HG02588 (cell line): ENCODE measurements around the gene SETD9.

Experiments
- ATAC-seq: cut with Tn5 transposase; IDR thresholded peaks from one replicate; pipeline ENCODE4 v1.9.1; 2021; ENCODE audit warnings: mild to moderate bottlenecking, moderate library complexity; ENCODE audit not compliant: unreplicated experiment

The SETD9 gene, protein sequence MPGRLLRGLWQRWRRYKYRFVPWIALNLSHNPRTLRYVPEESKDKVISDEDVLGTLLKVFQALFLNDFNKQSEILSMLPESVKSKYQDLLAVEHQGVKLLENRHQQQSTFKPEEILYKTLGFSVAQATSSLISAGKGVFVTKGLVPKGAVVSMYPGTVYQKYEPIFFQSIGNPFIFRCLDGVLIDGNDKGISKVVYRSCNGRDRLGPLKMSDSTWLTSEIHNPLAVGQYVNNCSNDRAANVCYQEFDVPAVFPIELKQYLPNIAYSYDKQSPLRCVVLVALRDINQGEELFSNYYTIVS

GRCh38 chr5:56909294-56910209 is at the start of gene SETD9:
SETD9 (plus strand) TSS chr5:56909596; CDS start chr5:56909646, 50 bp downstream.
- peak; percentile 79 for ATAC-seq

- ATAC-seq = no peak
Observed at GRCh38 chr5:56861893-56862485, 47.4 kb upstream of the SETD9 start.

DNA sequence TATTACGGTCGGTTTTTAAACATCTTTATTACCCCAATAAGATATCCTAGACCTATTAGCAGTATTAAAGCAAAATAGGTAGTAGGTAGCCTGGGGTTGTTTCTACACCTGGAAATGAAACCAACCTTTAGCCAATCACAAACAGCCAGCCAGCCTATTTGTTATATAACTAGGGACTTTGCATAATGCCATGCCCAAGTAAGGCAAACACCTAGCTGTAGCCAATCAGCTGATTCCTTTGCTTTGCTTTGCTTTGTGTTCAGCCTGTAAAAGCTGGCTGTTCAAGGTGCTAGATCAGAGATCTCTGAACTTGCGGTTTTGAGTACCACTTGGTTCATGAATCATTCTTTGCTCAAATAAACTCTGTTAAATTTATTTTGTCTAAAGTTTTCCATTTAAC is 46.5 kb upstream of the SETD9 start:
- no peak for ATAC-seq

DNA sequence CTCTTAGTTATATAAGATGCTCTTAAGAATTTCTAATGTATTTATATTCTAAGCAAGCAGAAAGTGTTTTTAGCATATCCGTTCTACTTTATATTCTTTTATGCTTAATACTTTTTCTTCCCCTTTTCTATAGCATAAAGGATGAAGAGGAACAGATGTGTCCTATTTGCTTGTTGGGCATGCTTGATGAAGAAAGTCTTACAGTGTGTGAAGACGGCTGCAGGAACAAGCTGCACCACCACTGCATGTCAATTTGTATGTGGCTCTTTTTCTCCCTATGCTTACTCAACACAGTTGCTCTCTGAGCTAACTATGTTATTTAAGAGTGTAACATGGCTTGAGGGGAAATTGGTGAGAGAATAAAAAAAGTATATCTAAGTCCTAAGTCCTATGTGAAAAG is 37.6 kb upstream of the SETD9 start:
- ATAC-seq = no peak

DNA sequence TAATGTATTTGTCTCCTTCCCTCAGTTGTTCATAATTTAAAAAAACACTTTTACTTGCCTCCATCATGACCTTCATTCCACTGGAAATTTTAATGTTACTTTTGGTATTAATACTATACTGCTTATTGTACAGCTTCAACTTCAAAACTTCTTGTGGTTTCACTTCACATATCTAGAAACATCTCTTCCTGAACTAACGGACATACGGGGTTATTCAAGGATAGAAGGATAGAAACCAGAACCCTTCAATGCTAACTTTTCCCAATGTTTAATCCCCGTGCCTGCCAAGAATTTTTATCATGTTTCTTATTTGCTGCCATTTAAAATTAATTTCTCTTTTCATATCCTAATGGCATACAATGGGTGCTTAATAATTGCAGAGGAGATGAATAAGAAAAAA is 36.3 kb upstream of the SETD9 start:
- no peak for ATAC-seq

- ATAC-seq = no peak
Observed at GRCh38 chr5:56876327-56876726, 33.1 kb upstream of the SETD9 start.

DNA sequence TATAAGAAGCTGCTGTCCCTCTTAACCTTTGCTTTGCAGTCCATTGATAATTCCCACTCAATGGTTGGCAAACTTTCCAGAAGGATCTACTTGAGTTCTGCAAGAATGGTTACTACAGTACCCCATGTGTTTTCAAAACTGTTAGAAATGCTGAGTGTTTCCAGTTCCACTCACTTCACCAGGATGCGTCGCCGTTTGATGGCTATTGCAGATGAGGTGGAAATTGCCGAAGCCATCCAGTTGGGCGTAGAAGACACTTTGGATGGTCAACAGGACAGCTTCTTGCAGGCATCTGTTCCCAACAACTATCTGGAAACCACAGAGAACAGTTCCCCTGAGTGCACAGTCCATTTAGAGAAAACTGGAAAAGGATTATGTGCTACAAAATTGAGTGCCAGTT is 27.8 kb upstream of the SETD9 start:
- no peak for ATAC-seq

DNA sequence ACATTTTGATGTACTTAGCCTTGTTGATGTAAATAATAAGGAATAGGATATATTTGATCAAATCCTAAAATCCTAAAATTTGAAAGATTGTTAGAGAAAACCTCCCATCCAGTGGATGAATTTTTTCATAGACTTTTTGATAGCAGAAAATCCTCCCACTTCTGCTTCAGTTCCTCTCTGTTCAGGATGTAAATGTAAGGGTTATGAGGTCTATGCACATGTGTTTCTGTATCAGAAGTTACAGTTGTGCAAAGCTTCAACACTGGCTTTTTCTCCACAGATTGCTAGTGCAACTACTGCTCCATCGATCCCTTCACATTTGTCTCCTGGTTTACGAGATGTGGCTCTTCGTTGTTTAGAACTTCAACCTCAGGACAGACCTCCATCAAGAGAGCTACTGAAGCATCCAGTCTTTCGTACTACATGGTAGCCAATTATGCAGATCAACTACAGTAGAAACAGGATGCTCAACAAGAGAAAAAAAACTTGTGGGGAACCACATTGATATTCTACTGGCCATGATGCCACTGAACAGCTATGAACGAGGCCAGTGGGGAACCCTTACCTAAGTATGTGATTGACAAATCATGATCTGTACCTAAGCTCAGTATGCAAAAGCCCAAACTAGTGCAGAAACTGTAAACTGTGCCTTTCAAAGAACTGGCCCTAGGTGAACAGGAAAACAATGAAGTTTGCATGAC is 16.0 kb upstream of the SETD9 start:
- no peak for ATAC-seq

GRCh38 chr5:56896763-56897162 is 12.6 kb upstream of the SETD9 start:
- ATAC-seq = no peak

DNA sequence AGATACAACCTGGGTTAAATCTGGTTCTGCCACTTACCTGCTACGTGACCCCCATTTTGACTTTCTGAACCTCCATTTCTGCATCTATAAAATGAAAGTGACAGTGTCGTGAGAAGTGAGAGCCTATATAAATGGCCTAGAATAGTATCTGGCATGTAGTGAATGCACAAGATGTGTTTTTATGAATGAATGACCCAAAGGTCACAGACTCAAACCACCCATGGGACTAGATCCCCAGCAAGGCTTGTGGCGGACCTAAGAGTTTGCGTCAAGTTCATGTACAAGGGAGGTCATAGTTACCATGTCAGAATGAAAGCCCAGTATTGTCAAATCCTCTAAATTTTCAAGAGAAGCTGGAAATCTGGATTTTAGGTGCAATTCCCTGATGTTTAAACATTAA is 11.2 kb upstream of the SETD9 start:
- no peak for ATAC-seq

DNA sequence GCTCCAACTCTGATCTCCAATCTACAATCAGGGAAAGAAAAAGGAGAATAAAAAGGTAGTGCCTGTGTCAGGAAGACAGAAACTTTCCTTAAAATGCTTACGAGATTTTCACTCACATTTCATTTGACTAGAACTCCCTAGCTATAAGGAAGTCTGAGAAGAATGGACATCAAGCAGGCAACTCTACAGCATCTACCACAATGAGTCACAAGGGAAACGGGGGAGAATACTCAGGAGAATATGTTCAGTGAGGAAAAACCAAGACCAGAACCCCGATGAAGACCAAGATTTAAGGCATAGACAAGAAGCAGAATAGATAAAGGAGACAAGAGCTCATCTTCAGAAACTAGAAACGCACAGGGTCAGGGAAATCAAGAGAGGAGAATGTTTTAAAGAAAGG is 9.0 kb upstream of the SETD9 start:
- ATAC-seq = no peak

GRCh38 chr5:56900858-56901578 is 8.4 kb upstream of the SETD9 start:
- ATAC-seq = no peak

DNA sequence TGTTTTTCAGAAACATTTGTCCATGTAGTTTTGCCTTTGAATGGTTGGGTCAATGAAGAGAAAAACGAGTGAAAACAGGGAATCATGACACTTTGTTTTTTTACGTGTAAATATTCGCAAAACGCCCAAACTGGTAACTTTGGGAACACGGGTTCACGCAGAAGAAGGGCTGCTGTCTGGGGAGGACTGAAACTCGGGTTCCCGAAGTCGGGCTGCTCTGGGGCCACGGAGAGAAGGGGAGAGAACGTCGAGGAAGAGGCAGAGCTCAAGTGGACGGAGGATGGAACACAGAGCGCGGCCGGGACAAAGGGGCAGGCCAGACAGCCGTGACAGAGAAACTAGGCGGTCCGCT is 478 bp upstream of the SETD9 start:
- peak; percentile 45 for ATAC-seq

DNA sequence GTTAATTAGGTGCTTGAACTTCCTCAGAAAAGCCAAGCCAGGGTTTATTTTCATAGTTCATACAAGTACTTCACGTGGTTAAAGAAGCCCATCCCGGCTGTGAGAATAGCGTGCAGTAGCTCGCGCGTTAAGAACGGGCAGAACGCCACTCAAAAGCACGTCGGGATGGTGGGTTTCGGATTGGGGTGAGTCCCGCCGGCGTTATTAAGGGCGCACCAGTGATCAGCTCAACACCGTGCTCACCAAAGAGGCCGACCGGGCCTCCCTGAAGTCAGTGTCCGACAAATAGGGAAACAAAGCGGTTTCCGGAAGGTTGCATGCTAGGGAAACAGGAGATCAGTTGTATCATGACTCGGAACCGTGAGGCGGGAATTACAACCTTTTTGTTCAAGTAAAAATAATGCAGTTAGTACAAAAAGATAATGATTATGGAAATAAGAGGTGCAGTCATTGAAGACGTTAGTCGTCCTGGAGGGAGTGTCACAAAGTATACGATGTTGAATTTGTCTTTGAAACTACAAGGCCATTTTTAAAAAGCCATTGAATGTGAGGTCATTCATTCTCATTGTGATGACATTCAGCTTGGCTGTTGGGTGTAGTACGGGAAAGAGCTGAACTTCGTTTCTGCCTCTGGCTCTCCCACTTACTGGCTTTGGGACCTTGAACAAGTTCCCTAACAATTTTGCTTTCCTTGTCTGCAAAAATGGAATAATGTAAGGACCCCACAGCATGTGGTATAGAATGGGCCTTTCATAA is 992 bp downstream of the SETD9 start:
- ATAC-seq = peak; percentile 20

DNA sequence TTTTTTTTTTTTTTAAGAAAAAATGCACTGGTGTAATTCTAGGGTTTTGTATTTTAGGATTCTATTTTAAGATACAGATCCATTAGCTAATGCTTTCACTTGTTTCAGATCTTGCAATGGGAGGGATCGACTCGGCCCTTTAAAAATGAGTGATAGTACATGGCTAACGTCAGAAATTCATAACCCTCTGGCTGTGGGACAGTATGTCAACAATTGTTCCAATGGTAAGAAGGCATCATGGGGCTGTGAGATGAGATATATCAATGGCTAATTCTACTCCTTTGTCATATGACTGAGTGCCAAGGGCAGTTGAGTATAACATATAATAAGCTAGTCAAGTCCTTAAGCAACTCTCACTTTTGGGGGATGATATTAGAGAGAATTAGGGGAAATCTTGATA is 4.4 kb downstream of the SETD9 start:
- ATAC-seq = no peak

DNA sequence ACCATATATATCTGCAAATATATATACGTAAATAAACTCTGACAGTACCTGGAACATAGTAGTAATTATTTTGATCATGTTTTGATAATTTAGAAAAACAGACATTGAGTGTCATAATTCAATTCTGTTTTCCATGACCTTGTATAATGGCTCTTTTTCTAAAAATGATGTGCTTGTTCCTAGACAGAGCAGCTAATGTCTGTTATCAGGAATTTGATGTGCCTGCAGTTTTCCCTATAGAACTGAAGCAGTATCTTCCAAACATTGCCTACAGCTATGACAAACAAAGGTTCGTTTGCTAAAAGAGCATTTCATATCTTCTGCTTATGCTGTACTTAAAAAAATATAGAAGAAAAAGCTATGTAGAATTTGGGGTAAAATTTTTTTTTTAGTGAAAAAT is 5.3 kb downstream of the SETD9 start:
- ATAC-seq = no peak

- ATAC-seq = no peak
Observed at GRCh38 chr5:56917534-56917933, 8.1 kb downstream of the SETD9 start.

DNA sequence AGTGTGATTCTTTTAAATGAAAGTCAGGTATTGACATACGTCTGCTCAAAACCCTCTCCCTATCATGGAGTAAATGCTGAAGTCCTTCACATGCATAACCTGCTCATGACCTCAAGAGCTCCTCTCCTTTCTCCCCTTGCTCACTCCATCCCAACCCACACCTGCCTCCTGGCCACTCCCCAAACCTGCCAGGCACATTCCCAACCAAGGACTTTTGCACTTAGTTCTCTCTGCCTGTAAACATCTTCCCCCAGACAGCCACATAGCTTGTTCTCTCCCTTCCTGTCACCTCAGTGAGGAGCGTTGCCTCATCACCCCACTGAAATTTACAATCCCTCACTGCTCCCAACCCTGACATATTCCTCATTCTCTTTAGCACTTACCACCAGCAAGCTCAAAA is 8.7 kb downstream of the SETD9 start:
- no peak for ATAC-seq

GRCh38 chr5:56919942-56920662 is 10.7 kb downstream of the SETD9 start:
- no peak for ATAC-seq
